ENCODE data around the gene SGCB. TPM values are rescaled to one million over a fixed set of nuclear protein-coding genes. Genes with fewer than 3 reads are reported as not detected.

SGCB gene
- total and polyA plus RNA-seq, 2 of the 4 experiments (the other 2 are of a cell fraction) = 16.3 to 24.0 TPM

- H3K36me3 ChIP-seq (ENCODE audit: control insufficient read depth, insufficient read depth, low read length) = no peaks in the 10 kb centered on the region
- H2AK5ac ChIP-seq (ENCODE audit: low read depth, low read length) = peak within 1 kb of the TSS; percentile 28; the same call in 1 of the 2 replicates
- dilution Hi-C loops (cut with HindIII; ENCODE audit: low sequenced_read_pairs, unreplicated experiment) (no loop called here), in situ Hi-C loops (cut with MboI; ENCODE audit: low sequenced_read_pairs) (no loop called here), intact Hi-C loops (cut with micrococcal nuclease) (loop anchor here (2.0 to 10.0 kb wide), 3 partner anchors 26 to 56 kb away; no protein-coding TSS in a partner anchor)
- H3K9ac ChIP-seq (ENCODE audit: low read depth, low read length) = peak within 1 kb of the TSS; percentile 76
- peak within 1 kb of the TSS; percentile 88 for H3K27ac ChIP-seq (ENCODE audit: insufficient read depth, low read length)
- no TSS peak for BruUV-seq (replicated peaks)
- ChIA-PET POLR2A (ENCODE audit: unreplicated experiment) (interaction anchor here (1.1 kb wide), 1 partner anchor 13 kb away, joined by 3 read pairs; the partner anchor contains the start of gene SGCB), CTCF (interaction anchor here (1.6 kb wide), 1 partner anchor 9 kb away, joined by 3 read pairs; no protein-coding TSS in a partner anchor)
- peak within 1 kb of the TSS; percentile 95 for H3K23ac ChIP-seq (ENCODE audit: low read depth, low read length)
- WGBS, 2 experiments (ENCODE audit: extremely low coverage in 2 of 2, insufficient read length in 1 of 2) = 3% methylated on average over 25 of the region's 44 CpGs; no CpG with 5 or more reads in 1 of the 2 experiments
- H3K56ac ChIP-seq (ENCODE audit: extremely low read depth, insufficient read depth, low read length) = peak within 1 kb of the TSS; percentile 84; the same call in 1 of the 2 replicates
- H3K9me3 ChIP-seq (ENCODE audit: control insufficient read depth, insufficient read depth, low read length) = no peaks in the 10 kb centered on the region
- no peaks in the 10 kb centered on the region for H3K4me1 ChIP-seq (ENCODE audit: control insufficient read depth, insufficient read depth, low read length)
- H2AFZ ChIP-seq (replicated peaks; ENCODE audit: low read length, poor library complexity) = peak within 1 kb of the TSS; percentile 92
- H2BK5ac ChIP-seq (ENCODE audit: low read depth, low read length, poor library complexity, severe bottlenecking) = peak within 1 kb of the TSS; percentile 76
- ATAC-seq (ENCODE audit: low read depth) (peak; percentile 65), DNase-seq (no peak)
- peak within 1 kb of the TSS; percentile 86 for H3K18ac ChIP-seq (ENCODE audit: low read depth, low read length)
- 0 out of 2 replicates have a peak, but pooled peaks cover 3% of the 10 kb centered on the region for H4K20me1 ChIP-seq (ENCODE audit: insufficient read depth, low read length)
- peak within 1 kb of the TSS; percentile 32; the same call in 1 of the 3 replicates for H2BK15ac ChIP-seq (ENCODE audit: low read depth, low read length)
- H3K4ac ChIP-seq (ENCODE audit: low read depth, low read length) = peak within 1 kb of the TSS; percentile 73
- H3K14ac ChIP-seq (replicated peaks; ENCODE audit: low read depth, low read length) = peak within 1 kb of the TSS; percentile 94
- peaks cover 3% of the 10 kb centered on the region; the same call in 1 of the 2 replicates for H3K9me1 ChIP-seq (ENCODE audit: insufficient read depth, low read length)
- peak within 1 kb of the TSS; percentile 60 for H2BK120ac ChIP-seq (ENCODE audit: low read depth, low read length)
- peak within 1 kb of the TSS; percentile 57 for H3K4me3 ChIP-seq (ENCODE audit: insufficient read depth, low read depth, low read length)
- peak within 1 kb of the TSS; percentile 64 to 88; a peak in 3 of 4 replicates for H4K8ac ChIP-seq (ENCODE audit: low read depth in 2 of 2, low read length in 2 of 2)
- H3K79me1 ChIP-seq (ENCODE audit: low read depth in 1 of 2, low read length in 2 of 2) = 0 out of 4 replicates have a peak, but pooled peaks cover 0 to 7% of the 10 kb centered on the region in 2 experiments
- H2BK20ac ChIP-seq (ENCODE audit: low read depth, low read length) = 0 out of 2 replicates have a peak within 1 kb of the TSS, but pooled peaks have one; percentile 9
- peak within 1 kb of the TSS; percentile 86 for H3K4me2 ChIP-seq (ENCODE audit: low read depth, low read length)
- peaks cover 6% of the 10 kb centered on the region for H3K27me3 ChIP-seq (ENCODE audit: control insufficient read depth, insufficient read depth, low read length)
- peak within 1 kb of the TSS; percentile 56 for H4K5ac ChIP-seq (ENCODE audit: low read depth, low read length)
- H2AK9ac ChIP-seq (replicated peaks; ENCODE audit: low read depth, low read length, poor library complexity) = peak within 1 kb of the TSS; percentile 48
- H4K91ac ChIP-seq (ENCODE audit: insufficient read depth, low read depth, low read length) = peak within 1 kb of the TSS; percentile 86
- TF ChIP-seq BHLHE40 (IDR thresholded peaks at IDR 0.05; ENCODE audit: low read depth, low read length) (no peak), ELK1 (IDR thresholded peaks at IDR 0.05; ENCODE audit: borderline replicate concordance, low read depth, low read length) (no peak), RFX5 (IDR thresholded peaks at IDR 0.05; ENCODE audit: low read depth, low read length) (no peak), CEBPB (IDR thresholded peaks at IDR 0.05; ENCODE audit: low read depth, low read length) (no peak), POLR2A (IDR thresholded peaks at IDR 0.05; ENCODE audit: low read depth, low read length) (no peak), RAD21 (IDR thresholded peaks at IDR 0.05; ENCODE audit: low read length) (no peak), SMC3 (IDR thresholded peaks at IDR 0.05; ENCODE audit: low read depth, low read length) (no peak), CTCF (conservative IDR thresholded peaks at IDR 0.05; ENCODE audit: low read depth, low read length) (no peak), MAZ (IDR thresholded peaks at IDR 0.05; ENCODE audit: borderline replicate concordance, low read depth, low read length) (no peak), RCOR1 (IDR thresholded peaks at IDR 0.05; ENCODE audit: insufficient replicate concordance, low read length) (no peak), CHD1 (IDR thresholded peaks at IDR 0.05; ENCODE audit: low read depth, low read length) (no peak), USF2 (IDR thresholded peaks at IDR 0.05; ENCODE audit: low read depth, low read length) (no peak), MXI1 (IDR thresholded peaks at IDR 0.05; ENCODE audit: borderline replicate concordance, low read depth, low read length) (no peak), NFE2L2 (IDR thresholded peaks at IDR 0.05; ENCODE audit: low read depth, low read length) (no peak), MAFK (IDR thresholded peaks at IDR 0.05; ENCODE audit: low read depth, low read length) (no peak)
Observed at GRCh38 chr4:52051213-52051614, 13.1 kb upstream of the SGCB start, which contains the start of gene SPATA18. TSS of gene SPATA18 (plus strand) at chr4:52051304. CDS start at chr4:52051705, 401 bp downstream.

Measured in IMR-90 (cell line).